COLO829 (cell line): ENCODE measurements around the gene KRT33A.

Experiments
- DNase-seq: peaks from one replicate; pipeline ENCODE4 v3.0.0; 2012; ENCODE audit warnings: low spot score

The KRT33A gene

DNA sequence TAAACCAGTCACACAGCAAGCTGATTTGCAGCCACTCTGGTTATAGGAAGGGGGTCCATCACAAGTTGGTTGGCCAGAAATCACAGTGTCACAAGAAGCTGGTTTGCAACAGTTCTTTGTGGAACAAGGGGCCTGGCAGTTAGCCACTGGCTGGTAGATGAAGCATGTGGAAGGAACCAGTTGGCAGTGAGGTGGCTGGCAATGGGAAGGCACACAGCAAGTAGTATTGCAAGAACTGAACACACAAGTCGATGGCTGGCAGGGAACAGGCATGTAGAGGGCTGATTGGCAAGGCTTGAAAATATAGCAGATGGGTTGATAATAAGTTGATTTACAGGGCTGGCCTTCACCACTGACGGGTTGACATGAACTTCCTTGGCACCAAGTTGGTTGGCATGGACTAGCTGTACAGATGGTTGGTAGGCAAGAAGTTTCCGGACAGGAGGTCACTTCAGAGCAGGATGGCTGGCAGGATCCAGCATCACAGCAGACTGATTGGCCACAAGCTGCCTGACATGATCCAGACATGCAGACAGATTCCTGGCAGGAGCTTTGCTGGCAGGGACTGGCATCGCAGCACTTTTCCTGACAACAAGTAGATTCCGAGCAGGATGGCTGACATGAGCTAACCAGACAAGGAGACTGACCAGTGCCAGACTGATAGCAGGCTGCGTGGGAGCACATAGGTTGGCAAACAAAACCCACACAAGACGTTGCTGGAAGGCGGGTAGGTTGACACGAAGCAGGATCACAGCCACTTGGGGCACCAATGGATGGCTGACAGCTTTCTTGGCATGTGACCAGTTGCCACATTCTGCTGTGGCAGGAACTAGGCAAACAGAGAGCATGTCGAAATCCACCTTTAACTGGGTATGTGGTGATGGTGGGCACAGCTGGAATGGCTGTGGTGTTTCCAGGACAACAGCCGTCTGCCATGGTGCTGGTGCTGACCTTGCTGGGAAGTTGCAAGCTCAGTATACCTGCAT is 48.4 kb downstream of the KRT33A start, which contains the start of gene KRTAP29-1:
TSS of gene KRTAP29-1 (minus strand) at position 936 of the 986 bp plus-strand sequence. CDS start at position 936, 0 bp downstream.
- DNase-seq, result no peak

- no peak for DNase-seq
Measured at GRCh38 chr17:41301204-41301790, 49.3 kb downstream of the KRT33A start.

- no peak for DNase-seq
Measured at GRCh38 chr17:41298458-41299135, 52.0 kb downstream of the KRT33A start.

- no peak for DNase-seq
Measured at GRCh38 chr17:41296846-41297245, 53.8 kb downstream of the KRT33A start.
